ENCODE results near the gene COMMD10.
A peak's percentile ranks its signal among the peaks of the same experiment; 100 is the strongest.
"Not testable (repeated sequence)": the region's sequence is repeated elsewhere in the genome, so short reads cannot be mapped to it uniquely, and the experiment has no call there.

COMMD10 gene

GRCh38 chr5:116084871-116085715 lies at the start of gene COMMD10:
Gene COMMD10 (plus strand): TSS chr5:116085025.
- peak; percentile 79 for DNase-seq

- DNase-seq, result no peak
Observed at GRCh38 chr5:116035123-116035522, 49.7 kb upstream of the COMMD10 start.

GRCh38 chr5:116037236-116037822 lies 47.5 kb upstream of the COMMD10 start:
- no peak for DNase-seq

DNA sequence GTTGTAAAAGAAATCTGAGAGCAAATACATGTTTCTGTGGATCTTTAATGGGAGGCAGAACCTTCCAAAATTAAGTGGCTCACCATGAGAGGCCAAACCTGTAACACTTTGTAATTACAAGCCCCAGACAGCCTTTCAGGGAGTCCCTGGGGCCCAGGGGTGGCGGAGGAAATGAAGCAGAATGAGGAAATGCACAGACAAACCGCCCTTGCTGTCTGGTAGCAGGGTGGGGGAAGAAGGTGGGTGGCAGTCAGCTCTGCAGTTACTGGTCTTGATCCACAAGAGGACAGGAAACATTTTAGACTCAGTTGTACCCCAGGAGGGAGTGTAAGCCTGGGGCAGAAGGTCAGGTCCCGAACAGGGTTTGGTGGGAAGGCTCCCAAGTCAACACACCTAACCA lies 46.0 kb upstream of the COMMD10 start:
- DNase-seq, result no peak

DNA sequence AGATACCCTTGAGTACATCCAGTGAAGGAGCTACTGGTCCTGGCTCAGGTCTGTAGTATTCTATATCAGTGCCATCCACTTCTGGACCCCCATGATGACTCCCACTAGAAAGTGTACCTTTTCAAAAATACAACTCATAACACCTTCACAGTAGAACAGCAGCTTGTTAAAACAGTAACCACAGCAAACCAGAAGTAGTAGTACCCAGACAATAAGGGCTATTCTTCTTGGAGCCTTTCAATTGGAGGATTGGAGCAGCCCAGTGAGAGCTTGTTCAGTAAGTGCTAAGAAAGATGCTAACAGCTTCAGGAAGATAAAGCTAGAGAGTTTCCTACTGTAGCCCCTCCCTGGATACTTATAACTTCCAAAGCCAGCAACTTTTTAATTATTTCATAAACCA lies 42.5 kb upstream of the COMMD10 start:
- no peak for DNase-seq

DNA sequence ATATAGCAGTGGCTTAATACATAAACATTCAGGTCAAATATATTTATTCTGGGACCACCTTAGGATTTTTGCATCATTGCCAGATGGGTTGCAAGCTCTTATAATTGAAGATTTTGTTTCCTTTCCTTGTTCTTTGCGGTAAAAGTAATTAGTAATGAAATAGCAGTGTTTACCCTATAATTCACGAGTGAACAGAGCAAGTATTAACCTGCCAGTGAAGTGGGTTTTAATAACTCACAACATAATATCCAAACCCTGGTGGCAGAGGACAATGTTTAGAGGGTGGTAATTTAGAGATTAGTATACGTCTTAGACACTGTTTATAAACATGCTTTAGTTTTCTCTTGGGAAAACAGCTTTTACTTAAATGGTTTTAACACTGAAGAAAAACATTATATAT lies 40.8 kb upstream of the COMMD10 start:
- no peak for DNase-seq

GRCh38 chr5:116045821-116046220 lies 39.0 kb upstream of the COMMD10 start:
- DNase-seq, result no peak

DNA sequence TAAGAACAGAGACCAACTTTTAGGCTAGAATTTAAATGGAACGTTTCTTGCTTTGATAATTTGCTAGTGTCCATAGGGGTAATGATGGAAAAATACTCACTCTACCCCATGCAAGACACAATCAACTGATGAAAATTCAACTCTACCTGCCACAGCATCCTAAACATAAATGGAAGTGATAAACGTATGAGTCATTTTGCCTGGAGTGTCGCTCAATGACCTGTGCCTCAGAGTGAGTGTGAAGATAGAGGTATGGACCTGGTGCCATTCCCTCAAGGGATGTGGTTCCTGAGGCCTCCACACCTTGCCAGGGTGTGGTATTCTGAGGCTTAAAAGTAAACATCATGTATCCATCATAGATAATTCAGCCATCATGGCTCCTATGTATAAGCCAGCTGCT lies 38.6 kb upstream of the COMMD10 start:
- no peak for DNase-seq

GRCh38 chr5:116046823-116047222 lies 38.0 kb upstream of the COMMD10 start:
- no peak for DNase-seq

DNA sequence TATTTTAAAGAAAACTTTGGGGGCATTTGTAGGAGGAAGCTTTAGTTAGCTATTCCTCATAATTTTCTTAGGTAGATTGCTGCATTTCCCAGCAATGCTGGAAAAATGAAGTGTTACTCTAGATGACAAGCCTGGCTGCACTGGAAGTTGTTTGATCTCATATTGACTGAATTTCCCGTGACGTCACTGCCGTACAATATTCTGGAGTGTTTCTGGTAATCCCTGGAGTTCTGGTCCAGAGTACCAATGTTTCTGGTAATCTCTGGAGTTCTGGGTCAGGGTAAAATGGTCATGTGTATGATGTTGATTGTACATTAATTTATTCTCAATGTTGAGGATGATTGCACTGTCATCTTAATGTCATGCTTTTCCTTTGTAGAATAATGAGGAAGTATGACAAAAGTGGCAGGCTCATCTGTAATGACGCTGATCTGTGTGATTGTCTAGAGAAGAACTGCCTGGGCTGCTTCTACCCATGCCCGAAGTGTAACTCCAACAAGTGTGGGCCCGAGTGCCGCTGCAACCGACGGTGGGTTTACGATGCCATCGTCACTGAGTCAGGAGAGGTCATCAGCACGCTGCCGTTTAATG lies 26.4 kb upstream of the COMMD10 start:
- DNase-seq, result no peak

- no peak for DNase-seq
Observed at GRCh38 chr5:116062352-116062751, 22.5 kb upstream of the COMMD10 start.

DNA sequence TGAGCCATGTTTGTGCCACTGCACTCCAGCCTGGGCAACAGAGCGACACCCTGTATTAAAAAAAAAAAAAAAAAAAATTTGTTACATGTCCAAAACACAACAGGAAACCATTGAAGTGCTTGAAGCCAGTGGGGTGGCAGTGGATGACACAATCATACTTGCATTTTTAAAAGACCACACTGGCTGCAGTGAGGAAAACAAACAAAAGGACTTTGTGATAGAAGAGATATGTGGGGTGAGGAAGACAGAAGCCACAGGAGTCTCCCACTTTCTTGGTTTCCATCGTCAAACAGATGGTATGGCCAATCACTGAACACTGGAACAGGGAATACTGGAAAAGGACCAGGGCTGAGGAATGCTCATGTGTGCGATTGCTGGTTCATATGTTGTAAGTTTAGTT lies 20.9 kb upstream of the COMMD10 start:
- DNase-seq, result no peak

- DNase-seq, result peak; percentile 50
Observed at GRCh38 chr5:116068028-116068632, 16.7 kb upstream of the COMMD10 start.

DNA sequence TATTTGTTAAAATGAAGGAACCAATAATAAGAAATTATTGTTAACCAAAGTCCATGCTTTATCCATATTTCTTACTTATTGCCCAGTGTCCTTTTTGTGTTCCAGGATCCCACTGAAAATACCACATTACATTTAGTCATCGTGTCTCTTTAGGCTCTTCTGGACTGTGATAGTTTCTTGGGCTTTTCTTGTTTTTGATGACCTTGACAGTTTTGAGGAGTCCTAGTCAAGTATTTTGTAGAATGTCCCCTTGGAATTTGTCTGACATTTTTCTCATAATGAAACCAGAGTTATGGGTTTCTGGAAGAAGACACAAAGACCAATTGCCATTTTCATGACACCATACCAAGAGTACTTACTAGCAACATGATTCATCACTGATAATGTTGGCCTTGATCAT lies 13.6 kb upstream of the COMMD10 start:
- no peak for DNase-seq

DNA sequence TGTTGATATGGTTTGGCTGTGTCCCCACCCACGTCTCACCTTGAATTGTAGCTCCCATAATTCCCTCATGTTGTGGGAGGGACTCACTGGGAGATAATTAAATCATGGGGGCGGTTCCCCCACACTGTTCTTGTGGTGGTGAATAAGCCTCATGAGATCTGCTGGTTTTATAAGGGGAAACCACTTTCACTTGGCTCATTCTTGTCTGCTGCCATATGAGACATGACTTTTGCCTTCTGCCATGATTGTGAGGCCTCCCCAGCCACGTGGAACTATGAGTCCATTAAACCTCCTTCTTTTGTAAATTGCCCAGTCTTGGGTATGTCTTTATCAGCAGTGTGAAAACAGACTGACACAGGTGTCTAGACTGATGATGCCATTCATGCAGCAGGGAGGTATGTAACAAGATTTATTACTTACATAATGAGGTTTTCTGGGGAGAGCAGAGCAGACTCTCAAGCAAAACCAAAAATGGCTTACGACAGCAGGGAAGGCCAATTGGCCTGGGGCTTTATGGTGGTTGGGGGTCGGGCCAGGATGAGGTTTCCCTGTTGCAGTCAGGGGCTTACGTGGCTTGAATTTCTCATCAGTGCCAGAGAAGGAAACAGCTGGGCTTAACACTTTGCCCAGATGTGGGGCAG lies 9.5 kb upstream of the COMMD10 start:
- no peak for DNase-seq

GRCh38 chr5:116076496-116076895 lies 8.3 kb upstream of the COMMD10 start:
- no peak for DNase-seq

DNA sequence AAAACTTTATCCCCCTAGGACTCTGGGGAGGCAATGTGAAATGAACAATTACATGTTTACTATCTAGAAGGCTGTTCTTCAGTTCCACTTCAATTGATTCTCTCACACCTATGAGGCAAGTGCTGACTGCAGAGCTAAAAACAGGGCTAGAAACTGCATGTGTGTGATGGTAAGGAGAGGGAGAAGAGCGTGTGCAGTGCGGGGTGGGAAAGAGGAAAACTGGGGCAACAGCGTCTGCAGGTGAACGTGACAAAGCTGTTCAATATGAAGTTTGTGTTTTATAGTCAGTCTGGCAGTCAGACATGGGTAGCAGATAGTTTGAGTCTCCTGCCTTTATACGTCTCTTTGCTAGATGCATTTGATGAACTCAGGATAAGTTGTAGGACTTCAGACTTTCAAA lies 6.6 kb upstream of the COMMD10 start:
- no peak for DNase-seq

DNA sequence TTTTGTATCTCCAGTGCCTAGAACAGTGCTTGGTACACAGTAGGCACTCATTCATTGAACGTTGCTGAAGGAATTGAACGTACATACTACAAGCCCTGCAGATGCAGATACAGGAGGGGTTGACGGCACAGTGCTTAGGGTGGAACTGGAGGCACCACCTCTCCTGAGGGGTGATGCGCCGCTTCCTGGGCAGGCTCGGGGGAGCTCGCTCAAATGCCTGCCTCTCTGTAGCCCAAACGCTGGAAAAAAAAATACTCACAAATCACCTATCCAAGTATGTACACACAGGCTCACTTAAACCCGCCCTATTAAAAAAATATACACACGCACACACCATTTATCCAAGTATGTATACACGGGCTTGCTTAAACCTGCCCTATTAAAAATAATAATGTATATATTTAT lies 536 bp upstream of the COMMD10 start:
- DNase-seq, result peak; percentile 15

GRCh38 chr5:116086309-116086708 lies 1.5 kb downstream of the COMMD10 start:
- DNase-seq, result not testable (repeated sequence)

DNA sequence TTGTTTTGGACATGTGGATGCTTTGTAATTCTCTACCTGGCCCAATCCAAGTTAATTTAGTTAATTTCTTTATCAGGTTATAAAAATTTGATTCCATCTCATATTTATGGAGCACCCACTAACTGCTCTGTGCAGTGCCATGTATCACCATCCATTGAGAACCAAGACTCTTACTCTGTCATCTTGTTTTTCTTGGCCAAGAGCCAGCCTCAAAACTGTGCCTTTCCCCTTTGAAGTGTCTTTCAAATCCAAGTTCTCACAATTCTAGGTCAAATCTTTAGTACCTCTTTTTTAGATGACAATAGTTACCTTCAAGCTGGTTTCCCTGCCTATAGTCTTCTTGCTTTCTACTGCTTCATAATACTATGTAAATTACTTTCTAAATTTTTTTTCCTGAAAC lies 3.2 kb downstream of the COMMD10 start:
- no peak for DNase-seq

- DNase-seq, result no peak
Observed at GRCh38 chr5:116090302-116090701, 5.5 kb downstream of the COMMD10 start.

- no peak for DNase-seq
Observed at GRCh38 chr5:116091416-116091815, 6.6 kb downstream of the COMMD10 start.

- DNase-seq, result peak; percentile 46
Observed at GRCh38 chr5:116097301-116097700, 12.5 kb downstream of the COMMD10 start.

Measured in fibroblast of skin of right quadriceps (primary cell).